K562 (cell line): ENCODE measurements around the gene RCOR2. TPM values are rescaled to one million over a fixed set of nuclear protein-coding genes. Genes with fewer than 3 reads are reported as not detected.
A peak's percentile ranks its signal among the peaks of the same experiment; 100 is the strongest.

Experiments
- ATAC-seq: fragments of 200-7000 bp; cut with Tn5 transposase; 3 replicates; pipeline ENCODE4 v1.9.1; 2020; ENCODE audit warnings: moderate library complexity
- BruUV-seq: library from RNA; stranded (reverse); fragments of 400-500 nt; replicated peaks from 2 replicates; lab custom pipeline; 2021; lab: Mats Ljungman, UMichigan
- CTCF ChIA-PET: fragments of 300-600 bp; formaldehyde crosslinking; extraction: SDS; loops from one replicate; lab custom pipeline; 2021; ENCODE audit warnings: low intra/inter-chr PET ratio; lab: Yijun Ruan, JAX
- POLR2A ChIA-PET: fragments of 300-600, 350-650 bp; sonication (Branson Sonifier 250); formaldehyde crosslinking; extraction: SDS; loops from one replicate; lab custom pipeline; 2021; ENCODE audit warnings: antibody characterized with exemption, inconsistent platforms; lab: Yijun Ruan, JAX
- DNase-seq, 4 experiments: peaks; one replicate each; pipeline versions ENCODE4 v3.0.0 to v3.0.0-alpha.2; 2011 to 2018; ENCODE audit warnings: low spot score in 3 of 4, mixed read lengths in 3 of 4; ENCODE audit errors: extremely low read depth in 1 of 4
- FAIRE-seq: peaks from 2 replicates; lab custom pipeline; 2011; peaks lifted over from hg19 to GRCh38; lab: Jason Lieb, UNC
- H2AFZ ChIP-seq: 2 replicates; pipeline ENCODE4 v1.6.0; 2011; ENCODE audit warnings: low read depth, low read length, control low read depth, inconsistent platforms
- H3K27ac ChIP-seq: fragments of 200-600 bp; 3 replicates; pipeline ENCODE4 v1.8.0; 2011; ENCODE audit warnings: low read depth, mild to moderate bottlenecking, control low read depth, inconsistent platforms, low read length, moderate library complexity, mixed read lengths; ENCODE audit errors: extremely low read depth
- H3K27me3 ChIP-seq, 2 experiments: fragments of 300-600 bp in 1 of 2; 2 replicates in 1 of 2; 3 replicates in 1 of 2; pipeline versions ENCODE4 v1.6.0 to v1.8.0; 2011; ENCODE audit warnings: inconsistent platforms in 2 of 2, low read length in 2 of 2, mild to moderate bottlenecking in 1 of 2, mixed read lengths in 1 of 2, moderate library complexity in 1 of 2; ENCODE audit not compliant: control insufficient read depth in 2 of 2, insufficient read depth in 2 of 2
- H3K36me3 ChIP-seq: fragments of 300-600 bp; 3 replicates; pipeline ENCODE4 v1.8.0; 2011; ENCODE audit warnings: mild to moderate bottlenecking, low read length, inconsistent platforms; ENCODE audit not compliant: control insufficient read depth, insufficient read depth
- H3K4me1 ChIP-seq, 2 experiments: fragments of 200-600 bp in 1 of 2; replicated peaks in 1 of 2; 2 replicates in 1 of 2; 3 replicates in 1 of 2; pipeline versions ENCODE4 v1.5.1 to v1.8.0; 2011; ENCODE audit warnings: inconsistent platforms in 2 of 2, low read length in 2 of 2, mild to moderate bottlenecking in 1 of 2, mixed read lengths in 1 of 2, moderate library complexity in 1 of 2; ENCODE audit not compliant: control insufficient read depth in 2 of 2, insufficient read depth in 2 of 2
- H3K4me2 ChIP-seq: 2 replicates; pipeline ENCODE4 v1.6.1; 2011; ENCODE audit warnings: low read length, control low read depth, inconsistent platforms, mixed read lengths; ENCODE audit not compliant: insufficient read depth
- H3K4me3 ChIP-seq: fragments of 200-600 bp; sonication (generic), shearing (Covaris generic); 2 replicates; pipeline ENCODE4 v1.5.1; 2016; ENCODE audit warnings: control low read depth, inconsistent platforms
- H3K79me2 ChIP-seq: fragments of 200-600 bp; 3 replicates; pipeline ENCODE4 v1.8.0; 2011; ENCODE audit warnings: low read length, inconsistent platforms; ENCODE audit not compliant: control insufficient read depth, insufficient read depth
- H3K9ac ChIP-seq, 2 experiments: 2 replicates each; pipeline versions ENCODE4 v1.6.0 to v1.6.1; 2011; ENCODE audit warnings: low read depth in 2 of 2, low read length in 2 of 2, control low read depth in 1 of 2, inconsistent platforms in 1 of 2, mild to moderate bottlenecking in 1 of 2, mixed read lengths in 1 of 2; ENCODE audit not compliant: insufficient read depth in 1 of 2
- H3K9me1 ChIP-seq: one replicate; pipeline ENCODE4 v1.6.0; 2011; ENCODE audit warnings: inconsistent platforms, mild to moderate bottlenecking, low read length, moderate library complexity; ENCODE audit not compliant: control insufficient read depth, insufficient read depth
- H3K9me3 ChIP-seq: replicated peaks from 2 replicates; pipeline ENCODE4 v1.5.1; 2011; ENCODE audit warnings: low read depth, low read length, inconsistent platforms; ENCODE audit not compliant: control insufficient read depth, insufficient read depth
- H4K20me1 ChIP-seq: replicated peaks from 2 replicates; pipeline ENCODE4 v1.6.1; 2011; ENCODE audit warnings: low read length, inconsistent platforms, mixed read lengths; ENCODE audit not compliant: control insufficient read depth, insufficient read depth
- CGGBP1 ChIP-seq: fragments of 250-450 bp; sonication (Bioruptor Pico); IDR thresholded peaks from 2 replicates; pipeline ENCODE4 v1.9.0; 2021; ENCODE audit warnings: mild to moderate bottlenecking
- HDAC2 ChIP-seq: fragments of 450-650 bp; IDR thresholded peaks from 2 replicates; pipeline ENCODE4 v1.6.1; 2016; ENCODE audit warnings: mild to moderate bottlenecking
- ILK ChIP-seq: fragments of 450-650 bp; IDR thresholded peaks from 2 replicates; pipeline ENCODE4 v1.6.1; 2016; ENCODE audit warnings: missing genetic modification characterization, low read depth, mild to moderate bottlenecking, missing compliant biosample characterization, moderate library complexity, borderline replicate concordance
- MTA3 ChIP-seq: fragments of 450-650 bp; formaldehyde crosslinking; IDR thresholded peaks from 2 replicates; pipeline ENCODE4 v1.6.1; 2017; ENCODE audit warnings: mild to moderate bottlenecking, borderline replicate concordance
- POLR2B ChIP-seq: fragments of 450-650 bp; IDR thresholded peaks from 2 replicates; pipeline ENCODE4 v1.6.1; 2018; ENCODE audit warnings: low read depth; ENCODE audit not compliant: partially characterized antibody
- RCOR1 ChIP-seq, 2 experiments: IDR thresholded peaks; 2 replicates each; pipeline ENCODE4 v1.6.1; 2012; ENCODE audit warnings: low read depth in 2 of 2, low read length in 2 of 2, borderline replicate concordance in 1 of 2, improper control_type of control experiment in 1 of 2
- ZHX1 ChIP-seq: fragments of 150-350 bp; conservative IDR thresholded peaks from 2 replicates; pipeline ENCODE4 v1.6.1; 2014; ENCODE audit warnings: low read length
- ZNF121 ChIP-seq: sonication (generic); formaldehyde crosslinking; conservative IDR thresholded peaks from 2 replicates; pipeline ENCODE4 v1.8.0; 2022; ENCODE audit warnings: missing genetic modification reagents
- ZNF282 ChIP-seq: sonication (generic); formaldehyde crosslinking; IDR thresholded peaks from 2 replicates; pipeline ENCODE4 v1.8.1; 2023; ENCODE audit warnings: missing genetic modification reagents
- WGBS: fragments of 100-300 bp; shearing (Covaris generic); methylation state at CpG from one replicate; pipeline ENCODE4 v1.1.6; 2016; ENCODE audit warnings: low coverage, mixed read lengths; ENCODE audit not compliant: insufficient coverage; ENCODE audit errors: missing lambda C conversion rate; 5-methylcytosine and 5-hydroxymethylcytosine counted together
- in situ Hi-C: fragments of 300-500 bp; cut with MboI; formaldehyde crosslinking; loops from 4 replicates; pipeline ENCODE4 v1.15.0; 2018; ENCODE audit warnings: inconsistent platforms, mixed read lengths
- intact Hi-C: fragments of 100-400 bp; cut with micrococcal nuclease; formaldehyde crosslinking; loops from 2 replicates; pipeline ENCODE4 v1.14.2; 2022
- polyA plus RNA-seq, 8 experiments: library from polyadenylated mRNA; depleted of rRNA in 4 of 8; stranded (reverse) in 5 of 8; unstranded in 3 of 8; fragments of >200 nt; fragmentation: Nextera tagmentation in 2 of 8; fragmentation: Illumina TruSeq in 1 of 8; extraction: Ambion mirVana in 2 of 8; extraction: Trizol in 1 of 8; gene quantifications; 2 replicates each; pipeline versions ENCODE4 v1.2.1 to v1.2.3, GENCODE V29; 2011 to 2014; ENCODE audit warnings: inconsistent platforms in 1 of 8, missing spikeins in 1 of 8
- total RNA-seq, 7 experiments: library from RNA; depleted of rRNA in 6 of 7; stranded (reverse); fragments of >200 nt in 6 of 7; fragmentation: Illumina TruSeq in 2 of 7; extraction: Trizol in 2 of 7; gene quantifications; 2 replicates each; pipeline versions ENCODE4 v1.2.1 to v1.2.3, GENCODE V29; 2011 to 2021; ENCODE audit warnings: low replicate concordance in 1 of 7
- TF ChIP-seq, protein P1 (sequence below): fragments of 450-650 bp; formaldehyde crosslinking; IDR thresholded peaks from 2 replicates; pipeline ENCODE4 v1.4.0; 2022; ENCODE audit warnings: mild to moderate bottlenecking, moderate library complexity

The RCOR2 gene
- total and polyA plus RNA-seq, 9 of the 15 experiments (the other 6 are each of a cell fraction or from before 2014, with no cell fraction given) = 0.04 to 6.5 (median 2.5) TPM; not detected in 1

- H3K9me1 ChIP-seq = no peaks in the 10 kb centered on the region
- FAIRE-seq (no peak), DNase-seq (no peak), ATAC-seq (no peak)
- in situ Hi-C loops = no loop called here
- POLR2A ChIA-PET = interaction anchor here (1.2 kb wide), 1 partner anchor 14 kb away, joined by 4 read pairs; no protein-coding TSS in a partner anchor
- 88% methylated on average over 7 of the region's 7 CpGs for WGBS
- intact Hi-C loops = no loop called here
- no peaks in the 10 kb centered on the region for H3K27me3 ChIP-seq
- no TSS peak for BruUV-seq
- no peak overlapping the region for H3K4me2 ChIP-seq
- H3K4me1 ChIP-seq = peaks cover 22 to 33% of the 10 kb centered on the region in 2 experiments
- peaks cover 78% of the 10 kb centered on the region for H3K79me2 ChIP-seq
- H4K20me1 ChIP-seq = peaks cover 4% of the 10 kb centered on the region; the same call in 1 of the 2 replicates
- H3K9ac ChIP-seq = no peak overlapping the region
- H3K27ac ChIP-seq = no peak overlapping the region
- H2AFZ ChIP-seq = no peak overlapping the region
- no peak overlapping the region for H3K4me3 ChIP-seq
- peaks cover 36% of the 10 kb centered on the region; the same call in 2 of the 3 replicates for H3K36me3 ChIP-seq
- no peak for TF ChIP-seq RCOR1 (IDR thresholded peaks at IDR 0.05; ENCODE audit: borderline replicate concordance in 1 of 2, low read depth in 2 of 2, low read length in 2 of 2)
- CTCF ChIA-PET = no interaction called here
- H3K9me3 ChIP-seq = no peaks in the 10 kb centered on the region
Observed at GRCh38 chr11:63869171-63869591, 47.8 kb downstream of the RCOR2 start.

- Histone ChIP-seq H3K36me3 (peaks cover 36% of the 10 kb centered on the region; the same call in 2 of the 3 replicates), H3K79me2 (peaks cover 73% of the 10 kb centered on the region), H3K4me1 (peaks cover 17 to 29% of the 10 kb centered on the region in 2 experiments), H3K27ac (no peak overlapping the region), H4K20me1 (peaks cover 4% of the 10 kb centered on the region; the same call in 1 of the 2 replicates), H2AFZ (no peak overlapping the region), H3K4me3 (no peak overlapping the region), H3K4me2 (no peak overlapping the region), H3K27me3 (no peaks in the 10 kb centered on the region), H3K9me1 (no peaks in the 10 kb centered on the region), H3K9me3 (no peaks in the 10 kb centered on the region), H3K9ac (peak overlapping the region in 1 of 2 experiments; percentile 54; a peak in 1 of 4 replicates)
- no peak for FAIRE-seq
- no TSS peak for BruUV-seq
- intact Hi-C loops = no loop called here
- POLR2A ChIA-PET = interaction anchor here (1.2 kb wide), 1 partner anchor 14 kb away, joined by 4 read pairs; no protein-coding TSS in a partner anchor
- CTCF ChIA-PET = interaction anchor here (0.5 kb wide), 1 partner anchor 188 kb away, joined by 3 read pairs; no protein-coding TSS in a partner anchor
- in situ Hi-C loops = no loop called here
- DNase-seq = no peak
- ATAC-seq = no peak
- 85% methylated on average over 9 of the region's 9 CpGs for WGBS
- TF ChIP-seq MTA3 = no peak
- TF ChIP-seq ZNF121 = no peak
- no peak for TF ChIP-seq ZHX1
- TF ChIP-seq CGGBP1 (CRISPR knock-in tag) = no peak
- TF ChIP-seq HDAC2 = no peak
- no peak for TF ChIP-seq ILK (tag)
- TF ChIP-seq ZNF282 (CRISPR knock-in tag) = no peak
- TF ChIP-seq, protein P1, sequence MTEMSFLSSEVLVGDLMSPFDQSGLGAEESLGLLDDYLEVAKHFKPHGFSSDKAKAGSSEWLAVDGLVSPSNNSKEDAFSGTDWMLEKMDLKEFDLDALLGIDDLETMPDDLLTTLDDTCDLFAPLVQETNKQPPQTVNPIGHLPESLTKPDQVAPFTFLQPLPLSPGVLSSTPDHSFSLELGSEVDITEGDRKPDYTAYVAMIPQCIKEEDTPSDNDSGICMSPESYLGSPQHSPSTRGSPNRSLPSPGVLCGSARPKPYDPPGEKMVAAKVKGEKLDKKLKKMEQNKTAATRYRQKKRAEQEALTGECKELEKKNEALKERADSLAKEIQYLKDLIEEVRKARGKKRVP (CRISPR knock-in tag) = no peak
- no peak for TF ChIP-seq POLR2B
Observed at GRCh38 chr11:63868399-63869064, 48.4 kb downstream of the RCOR2 start.
